Measurements from ENCODE around the gene DNAAF1.

GRCh38 chr16:84105948-84106740 is 39.0 kb upstream of the DNAAF1 start:
- TF ChIP-seq POLR2AphosphoS5 (IDR thresholded peaks at IDR 0.05; ENCODE audit: low read depth, low read length) = no peak
- TF ChIP-seq POLR2A (IDR thresholded peaks at IDR 0.05; ENCODE audit: low read depth, low read length) = no peak
- no peak for TF ChIP-seq SPI1 (IDR thresholded peaks at IDR 0.05; ENCODE audit: low read depth, low read length)
- no peak for TF ChIP-seq TAF1 (IDR thresholded peaks at IDR 0.05; ENCODE audit: low read depth, low read length)
- no peak for TF ChIP-seq PAX5 (IDR thresholded peaks at IDR 0.05; ENCODE audit: insufficient read depth, low read length, severe bottlenecking)
- no peak for TF ChIP-seq POU2F2 (IDR thresholded peaks at IDR 0.05; ENCODE audit: low read depth, low read length)
